Transverse colon (tissue), 4 donors: ENCODE measurements around the gene NDST4.

Experiments used
- CTCF ChIP-seq, 5 experiments: fragments of 200-600 bp in 3 of 5; fragments of 450-650 bp in 2 of 5; sonication (generic) in 3 of 5; IDR thresholded peaks; 1 replicate in 2 of 5; 2 replicates in 3 of 5; pipeline ENCODE4 v1.5.1; 2016 to 2017; ENCODE audit warnings: antibody characterized with exemption in 5 of 5, inconsistent platforms in 3 of 5, mild to moderate bottlenecking in 2 of 5, moderate library complexity in 1 of 5
- POLR2A ChIP-seq: fragments of 450-650 bp; IDR thresholded peaks from one replicate; pipeline ENCODE4 v1.6.1; 2016; ENCODE audit warnings: antibody characterized with exemption, mild to moderate bottlenecking, moderate library complexity
- POLR2AphosphoS5 ChIP-seq, 3 donors: sonication (generic); formaldehyde crosslinking; IDR thresholded peaks; one replicate each; pipeline ENCODE4 v1.6.1; 2016; ENCODE audit warnings: antibody characterized with exemption in 3 of 3

- no peak for TF ChIP-seq POLR2AphosphoS5 (IDR thresholded peaks at IDR 0.05)
- no peak for TF ChIP-seq CTCF (IDR thresholded peaks at IDR 0.05)
- TF ChIP-seq POLR2A: no peak
Measured at GRCh38 chr4:114866901-114867670, 246.3 kb downstream of the NDST4 start.
